Prostate gland (tissue), 2 donors: Measurements from ENCODE around the gene CCDC170. TPM values are rescaled to one million over a fixed set of nuclear protein-coding genes. Genes with fewer than 3 reads are reported as not detected.

Source experiments
- DNase-seq: peaks from one replicate; pipeline ENCODE4 v3.0.0-alpha.2; 2019; ENCODE audit warnings: low spot score
- H3K27ac ChIP-seq, 2 donors: fragments of 200-600 bp; sonication (generic); 2 replicates each; pipeline ENCODE4 v1.5.1; 2017 to 2019
- H3K27me3 ChIP-seq: fragments of 200-600 bp; sonication (generic); replicated peaks from 2 replicates; pipeline ENCODE4 v1.5.1; 2019; ENCODE audit not compliant: insufficient read depth
- H3K36me3 ChIP-seq, 2 donors: fragments of 200-600 bp; sonication (generic); 1 replicate in 1 of 2; 2 replicates in 1 of 2; pipeline versions ENCODE4 v1.5.1 to v1.8.1; 2017 to 2019
- H3K4me1 ChIP-seq: fragments of 200-600 bp; sonication (generic); replicated peaks from 2 replicates; pipeline ENCODE4 v1.5.1; 2019
- H3K4me3 ChIP-seq, 2 donors: fragments of 200-600 bp; sonication (generic); 2 replicates each; pipeline ENCODE4 v1.5.1; 2017 to 2019
- H3K9me3 ChIP-seq: fragments of 200-600 bp; sonication (generic); 2 replicates; pipeline ENCODE4 v1.5.1; 2017
- POLR2A ChIP-seq: fragments of 450-650 bp; IDR thresholded peaks from one replicate; pipeline ENCODE4 v1.6.1; 2016; ENCODE audit warnings: antibody characterized with exemption, mild to moderate bottlenecking
- POLR2AphosphoS5 ChIP-seq: sonication (generic); formaldehyde crosslinking; IDR thresholded peaks from one replicate; pipeline ENCODE4 v1.6.1; 2017; ENCODE audit warnings: antibody characterized with exemption
- WGBS: methylation state at CpG from one replicate; pipeline ENCODE4 v1.1.5; 2018; 5-methylcytosine and 5-hydroxymethylcytosine counted together
- intact Hi-C: fragments of 100-400 bp; cut with DNase I; formaldehyde crosslinking; loops from one replicate; pipeline ENCODE4 v1.14.2; 2022
- total RNA-seq, 2 donors: library from RNA; depleted of rRNA; stranded (reverse); fragments of >200 nt; gene quantifications; one replicate each; pipeline ENCODE4 v1.1.0, GENCODE V29; 2016
- TF ChIP-seq, protein P1 (sequence below), 4 experiments: fragments of 200-600 bp in 2 of 4; fragments of 450-650 bp in 2 of 4; sonication (generic) in 2 of 4; IDR thresholded peaks; 1 replicate in 3 of 4; 2 replicates in 1 of 4; pipeline ENCODE4 v1.5.1; 2016 to 2019; ENCODE audit warnings: antibody characterized with exemption in 4 of 4, mild to moderate bottlenecking in 2 of 4, moderate library complexity in 2 of 4

Gene CCDC170
- total RNA-seq, 2 donors from 2014 or later = 0.32 to 0.85 TPM

DNA sequence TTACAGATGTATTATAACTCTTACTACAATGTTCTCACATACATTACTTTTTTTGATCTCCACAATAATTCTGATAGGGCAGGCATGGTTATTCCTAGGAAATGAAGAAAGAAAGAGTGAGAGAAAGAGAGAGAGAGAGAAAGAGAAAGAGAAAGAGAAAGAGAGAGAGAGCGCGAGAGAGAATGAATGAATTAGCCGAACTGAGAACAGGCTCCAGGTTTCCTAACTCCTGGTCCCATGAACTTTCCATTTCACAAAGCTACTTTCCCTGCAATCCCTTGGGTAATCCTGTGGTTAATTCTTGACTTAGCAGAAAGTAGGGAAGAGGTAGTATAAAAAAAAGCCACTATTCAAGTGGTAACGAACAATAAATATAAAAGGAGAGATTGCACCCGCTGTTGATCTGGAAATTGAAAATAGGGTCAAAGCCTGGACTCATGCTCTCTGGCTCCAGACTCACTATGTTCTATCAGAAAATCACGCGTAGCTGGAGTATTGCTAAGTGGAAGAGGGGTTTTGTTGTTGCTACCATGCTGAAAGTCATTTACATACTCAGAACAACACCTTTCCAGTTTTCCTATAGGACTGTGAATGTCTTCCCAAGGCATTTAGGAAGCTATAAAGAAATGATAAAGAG, 131.2 kb downstream of the CCDC170 start:
- intact Hi-C loops = no loop called here
- H3K9me3 ChIP-seq = no peaks in the 10 kb centered on the region
- H3K27ac ChIP-seq = no peak overlapping the region
- WGBS = 94% methylated on average over 7 of the region's 7 CpGs
- H3K27me3 ChIP-seq = no peaks in the 10 kb centered on the region
- H3K4me3 ChIP-seq = no peak overlapping the region
- DNase-seq = no peak
- H3K4me1 ChIP-seq = no peaks in the 10 kb centered on the region
- TF ChIP-seq POLR2AphosphoS5 (no peak), POLR2A (no peak)
- TF ChIP-seq, protein P1, sequence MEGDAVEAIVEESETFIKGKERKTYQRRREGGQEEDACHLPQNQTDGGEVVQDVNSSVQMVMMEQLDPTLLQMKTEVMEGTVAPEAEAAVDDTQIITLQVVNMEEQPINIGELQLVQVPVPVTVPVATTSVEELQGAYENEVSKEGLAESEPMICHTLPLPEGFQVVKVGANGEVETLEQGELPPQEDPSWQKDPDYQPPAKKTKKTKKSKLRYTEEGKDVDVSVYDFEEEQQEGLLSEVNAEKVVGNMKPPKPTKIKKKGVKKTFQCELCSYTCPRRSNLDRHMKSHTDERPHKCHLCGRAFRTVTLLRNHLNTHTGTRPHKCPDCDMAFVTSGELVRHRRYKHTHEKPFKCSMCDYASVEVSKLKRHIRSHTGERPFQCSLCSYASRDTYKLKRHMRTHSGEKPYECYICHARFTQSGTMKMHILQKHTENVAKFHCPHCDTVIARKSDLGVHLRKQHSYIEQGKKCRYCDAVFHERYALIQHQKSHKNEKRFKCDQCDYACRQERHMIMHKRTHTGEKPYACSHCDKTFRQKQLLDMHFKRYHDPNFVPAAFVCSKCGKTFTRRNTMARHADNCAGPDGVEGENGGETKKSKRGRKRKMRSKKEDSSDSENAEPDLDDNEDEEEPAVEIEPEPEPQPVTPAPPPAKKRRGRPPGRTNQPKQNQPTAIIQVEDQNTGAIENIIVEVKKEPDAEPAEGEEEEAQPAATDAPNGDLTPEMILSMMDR (IDR thresholded peaks at IDR 0.05) = no peak
- no peaks in the 10 kb centered on the region for H3K36me3 ChIP-seq

DNA sequence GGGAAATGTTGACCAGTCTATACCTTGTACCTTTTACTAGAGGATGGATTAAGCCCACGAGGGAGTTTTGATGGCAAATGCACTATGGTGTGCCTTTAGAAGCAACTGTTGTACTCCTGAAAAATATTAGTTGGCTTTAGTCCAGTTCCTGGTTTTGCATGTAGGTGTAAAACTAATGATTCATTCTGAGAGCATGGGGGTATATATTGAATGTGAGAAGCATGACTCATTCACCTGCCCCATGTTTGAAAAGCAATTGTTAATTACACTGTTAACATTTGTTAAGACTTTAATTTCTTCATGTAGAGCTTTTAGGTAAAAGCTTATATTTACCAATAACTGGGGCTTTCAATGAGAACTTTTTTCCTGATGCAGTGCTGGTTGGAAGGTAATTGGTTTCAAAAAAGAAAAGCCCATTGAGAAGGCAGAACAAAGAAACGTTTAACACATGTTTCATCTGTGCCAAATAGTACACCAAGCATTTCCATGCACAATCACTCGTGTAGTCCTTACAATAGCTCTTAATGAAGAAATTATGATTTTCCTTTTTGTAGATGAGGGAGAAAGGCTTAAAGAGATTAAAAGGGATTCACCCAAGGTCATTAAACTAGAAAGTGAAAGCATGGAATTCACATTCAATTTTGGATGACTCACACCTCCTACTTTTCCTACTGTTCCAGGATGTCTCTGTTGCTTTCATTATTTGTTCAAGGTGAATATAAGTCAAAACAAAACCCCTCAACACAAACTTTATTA, 134.1 kb downstream of the CCDC170 start:
- intact Hi-C loops = no loop called here
- Histone ChIP-seq H3K27ac (no peak overlapping the region), H3K9me3 (no peaks in the 10 kb centered on the region), H3K4me1 (no peaks in the 10 kb centered on the region), H3K4me3 (no peak overlapping the region), H3K36me3 (no peaks in the 10 kb centered on the region), H3K27me3 (no peaks in the 10 kb centered on the region)
- WGBS = 36% methylated on average over 3 of the region's 3 CpGs
- TF ChIP-seq POLR2AphosphoS5 (no peak), POLR2A (no peak)
- TF ChIP-seq, protein P1 (IDR thresholded peaks at IDR 0.05) = no peak
- DNase-seq = no peak

DNA sequence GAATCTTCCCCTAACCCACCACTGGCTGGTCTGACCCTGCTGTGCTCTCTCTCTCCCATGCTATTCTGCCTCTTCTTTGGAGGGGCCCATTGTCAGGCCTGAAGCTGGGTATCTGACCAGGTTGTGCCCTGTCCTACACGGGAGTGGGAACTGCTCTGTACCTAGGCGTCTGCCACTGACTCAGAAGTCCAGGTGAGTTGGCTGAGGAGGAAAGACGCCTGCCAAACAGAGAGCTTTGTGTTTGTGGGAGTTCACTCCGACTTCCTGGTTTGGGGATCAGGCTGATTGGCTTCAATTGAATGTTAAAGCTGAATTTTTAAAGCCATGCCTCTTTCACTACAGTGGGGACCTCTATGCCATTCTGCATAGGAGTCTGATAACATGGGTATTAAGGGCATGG, 136.0 kb downstream of the CCDC170 start:
- Histone ChIP-seq H3K4me3 (no peak overlapping the region), H3K9me3 (no peaks in the 10 kb centered on the region), H3K36me3 (no peaks in the 10 kb centered on the region), H3K4me1 (no peaks in the 10 kb centered on the region), H3K27me3 (no peaks in the 10 kb centered on the region), H3K27ac (no peak overlapping the region)
- intact Hi-C loops = no loop called here
- WGBS = 82% methylated on average over 4 of the region's 4 CpGs
- DNase-seq = no peak
- TF ChIP-seq, protein P1 (IDR thresholded peaks at IDR 0.05) = no peak
- TF ChIP-seq POLR2A (no peak), POLR2AphosphoS5 (no peak)

DNA sequence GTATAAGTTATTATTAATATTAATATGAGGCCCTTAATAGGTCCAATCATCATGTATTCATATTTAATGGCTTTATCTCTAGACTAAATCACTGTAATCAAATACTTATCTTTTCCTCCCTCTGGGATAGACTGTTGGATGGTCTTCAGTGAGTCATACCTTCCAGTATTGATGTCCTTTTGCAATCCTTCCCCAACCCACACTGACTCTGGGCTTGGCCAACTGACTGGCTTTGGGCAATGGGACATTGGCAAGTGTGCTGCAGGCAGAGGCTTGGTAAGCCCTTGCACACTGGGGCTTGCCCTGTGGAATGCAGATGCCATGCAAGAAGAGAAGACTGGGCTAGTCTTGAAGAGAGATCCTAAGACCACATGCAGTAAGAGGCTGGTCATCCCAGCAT, 136.6 kb downstream of the CCDC170 start:
- no peak for DNase-seq
- H3K27ac ChIP-seq = no peak overlapping the region

More for the DNA sequence above, 136.6 kb downstream of the CCDC170 start:
- H3K9me3 ChIP-seq = no peaks in the 10 kb centered on the region
- no peaks in the 10 kb centered on the region for H3K4me1 ChIP-seq
- H3K4me3 ChIP-seq = no peak overlapping the region
- intact Hi-C loops = no loop called here
- no peak for TF ChIP-seq POLR2AphosphoS5
- TF ChIP-seq POLR2A = no peak
- TF ChIP-seq, protein P1 (IDR thresholded peaks at IDR 0.05) = no peak
- H3K27me3 ChIP-seq = no peaks in the 10 kb centered on the region
- no peaks in the 10 kb centered on the region for H3K36me3 ChIP-seq
